ENCODE data around the gene P3H3. TPM values are rescaled to one million over a fixed set of nuclear protein-coding genes. Genes with fewer than 3 reads are reported as not detected.

Gene P3H3
- polyA plus RNA-seq, 2 of the 4 experiments (the other 2 are of a cell fraction), result 8.6 to 21.9 TPM

DNA sequence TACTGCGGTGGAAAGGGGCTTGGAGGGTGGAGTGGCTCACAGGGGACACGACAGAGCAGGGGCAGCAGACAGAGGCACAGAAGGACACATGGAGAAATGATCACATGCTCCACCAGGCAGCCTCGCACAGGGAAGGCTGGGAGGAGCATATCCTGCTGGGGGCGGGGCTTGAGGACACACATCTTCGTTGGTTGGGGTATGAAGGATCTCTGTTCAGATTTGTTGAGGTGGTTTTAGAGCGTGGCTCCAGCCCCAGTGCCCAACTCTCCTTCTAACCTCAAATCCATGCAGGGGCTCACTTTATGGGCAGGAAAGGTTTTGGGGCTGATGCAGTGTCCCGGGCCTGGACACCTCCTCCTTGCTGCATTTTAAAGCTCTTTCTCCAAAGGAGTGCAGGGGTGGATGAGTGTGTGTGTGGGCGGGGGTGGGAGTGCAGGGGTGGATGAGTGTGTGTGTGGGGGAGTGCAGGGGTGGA, 733 bp upstream of the P3H3 start:
- TF ChIP-seq NR3C1 (IDR thresholded peaks at IDR 0.05), result no peak
- peak; percentile 39 for TF ChIP-seq POLR2A (IDR thresholded peaks at IDR 0.05; ENCODE audit: low read length)
- no peak for TF ChIP-seq HOXB13 (CRISPR knock-in tag; IDR thresholded peaks at IDR 0.05; ENCODE audit: low read depth)
- no peak for TF ChIP-seq JUNB (IDR thresholded peaks at IDR 0.05)
- TF ChIP-seq ZC3H11A (IDR thresholded peaks at IDR 0.05), result no peak
- no peak for TF ChIP-seq SREBF2 (IDR thresholded peaks at IDR 0.05)
- TF ChIP-seq, protein P1, sequence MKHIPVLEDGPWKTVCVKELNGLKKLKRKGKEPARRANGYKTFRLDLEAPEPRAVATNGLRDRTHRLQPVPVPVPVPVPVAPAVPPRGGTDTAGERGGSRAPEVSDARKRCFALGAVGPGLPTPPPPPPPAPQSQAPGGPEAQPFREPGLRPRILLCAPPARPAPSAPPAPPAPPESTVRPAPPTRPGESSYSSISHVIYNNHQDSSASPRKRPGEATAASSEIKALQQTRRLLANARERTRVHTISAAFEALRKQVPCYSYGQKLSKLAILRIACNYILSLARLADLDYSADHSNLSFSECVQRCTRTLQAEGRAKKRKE (CRISPR knock-in tag; IDR thresholded peaks at IDR 0.05; ENCODE audit: low read depth), result no peak
- no peak for TF ChIP-seq KDM5A (IDR thresholded peaks at IDR 0.05)
- TF ChIP-seq, protein P2, sequence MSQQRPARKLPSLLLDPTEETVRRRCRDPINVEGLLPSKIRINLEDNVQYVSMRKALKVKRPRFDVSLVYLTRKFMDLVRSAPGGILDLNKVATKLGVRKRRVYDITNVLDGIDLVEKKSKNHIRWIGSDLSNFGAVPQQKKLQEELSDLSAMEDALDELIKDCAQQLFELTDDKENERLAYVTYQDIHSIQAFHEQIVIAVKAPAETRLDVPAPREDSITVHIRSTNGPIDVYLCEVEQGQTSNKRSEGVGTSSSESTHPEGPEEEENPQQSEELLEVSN (IDR thresholded peaks at IDR 0.05; ENCODE audit: borderline replicate concordance, low read depth), result no peak
- no peak for TF ChIP-seq HOXB5 (CRISPR knock-in tag; IDR thresholded peaks at IDR 0.05)
- no peak for TF ChIP-seq HMGXB4 (CRISPR knock-in tag; IDR thresholded peaks at IDR 0.05; ENCODE audit: borderline replicate concordance)
- TF ChIP-seq RNF2 (IDR thresholded peaks at IDR 0.05; ENCODE audit: borderline replicate concordance, low read depth), result no peak
- TF ChIP-seq ESRRA (IDR thresholded peaks at IDR 0.05; ENCODE audit: borderline replicate concordance, low read length), result no peak
- TF ChIP-seq ELK1 (IDR thresholded peaks at IDR 0.05; ENCODE audit: low read depth, low read length), result no peak
- no peak for TF ChIP-seq SMC3 (IDR thresholded peaks at IDR 0.05)
- no peak for TF ChIP-seq EHF (CRISPR knock-in tag; IDR thresholded peaks at IDR 0.05)
- TF ChIP-seq BHLHE40 (IDR thresholded peaks at IDR 0.05; ENCODE audit: low read depth, low read length), result no peak
- no peak for TF ChIP-seq CEBPB (IDR thresholded peaks at IDR 0.05)
- TF ChIP-seq CBX8 (IDR thresholded peaks at IDR 0.05), result no peak
- no peak for TF ChIP-seq EP300 (IDR thresholded peaks at IDR 0.05)
- TF ChIP-seq MYC (IDR thresholded peaks at IDR 0.05; ENCODE audit: borderline replicate concordance, low read length), result 0 out of 2 replicates have a peak, but pooled peaks have one; percentile 9
- TF ChIP-seq USF2 (IDR thresholded peaks at IDR 0.05), result peak; percentile 82
- no peak for TF ChIP-seq KDM1A (IDR thresholded peaks at IDR 0.05; ENCODE audit: low read depth)
- TF ChIP-seq, protein P3, sequence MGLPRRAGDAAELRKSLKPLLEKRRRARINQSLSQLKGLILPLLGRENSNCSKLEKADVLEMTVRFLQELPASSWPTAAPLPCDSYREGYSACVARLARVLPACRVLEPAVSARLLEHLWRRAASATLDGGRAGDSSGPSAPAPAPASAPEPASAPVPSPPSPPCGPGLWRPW (IDR thresholded peaks at IDR 0.05), result no peak
- no peak for TF ChIP-seq ZNF302 (CRISPR knock-in tag; IDR thresholded peaks at IDR 0.05)
- no peak for TF ChIP-seq CHD2 (IDR thresholded peaks at IDR 0.05; ENCODE audit: low read length, partially characterized antibody)
- no peak for TF ChIP-seq CHD4 (IDR thresholded peaks at IDR 0.05; ENCODE audit: borderline replicate concordance)
- TF ChIP-seq POLR2AphosphoS2 (conservative IDR thresholded peaks at IDR 0.05; ENCODE audit: low read length), result no peak
- no peak for TF ChIP-seq RAD21 (conservative IDR thresholded peaks at IDR 0.05 in 1 of 2, IDR thresholded peaks at IDR 0.05 in 1 of 2)
- TF ChIP-seq BCL3 (IDR thresholded peaks at IDR 0.05), result no peak
- no peak for TF ChIP-seq MAZ (IDR thresholded peaks at IDR 0.05; ENCODE audit: borderline replicate concordance, low read depth, low read length)
- TF ChIP-seq, protein P4, sequence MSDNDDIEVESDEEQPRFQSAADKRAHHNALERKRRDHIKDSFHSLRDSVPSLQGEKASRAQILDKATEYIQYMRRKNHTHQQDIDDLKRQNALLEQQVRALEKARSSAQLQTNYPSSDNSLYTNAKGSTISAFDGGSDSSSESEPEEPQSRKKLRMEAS (IDR thresholded peaks at IDR 0.05), result peak; percentile 72
- no peak for TF ChIP-seq ZSCAN20 (CRISPR knock-in tag; IDR thresholded peaks at IDR 0.05)
- 9% methylated on average over 7 of the region's 8 CpGs for WGBS (ENCODE audit: missing lambda C conversion rate)
- CTCF ChIA-PET, result interaction anchor here (1.0 to 29.8 kb wide), 11 partner anchors 15 to 264 kb away, joined by 3 to 306 read pairs (median 38); partner anchors contain the start of genes CD4, GNB3 and MLF2
- peak; percentile 36 to 67; a peak in 5 of 6 replicates for ATAC-seq
- Histone ChIP-seq H3K4me1 (peaks cover 19% of the 10 kb centered on the region), H3K9me3 (no peaks in the 10 kb centered on the region), H3K4me3 (no peak overlapping the region), H3K27ac (peak overlapping the region; percentile 87 to 96), H3K4me2 (peak overlapping the region; percentile 72)
- DNase-seq (ENCODE audit: low read depth in 1 of 2, low spot score in 1 of 2), result peak; percentile 84 to 96
- peak; percentile 70 for FAIRE-seq
- POLR2A ChIA-PET, result interaction anchor here (0.6 to 2.6 kb wide), 4 partner anchors 24 to 104 kb away, joined by 3 to 20 read pairs (median 4); partner anchors contain the start of genes CDCA3, COPS7A, MLF2 and USP5

Data from A549 (cell line).